DMS153 treated with DMSO at 0.1 percent for 48 hours (cell line): ENCODE results near the gene SRD5A1.
A peak's percentile ranks its signal among the peaks of the same experiment; 100 is the strongest.
"Not testable (repeated sequence)": the region's sequence is repeated elsewhere in the genome, so short reads cannot be mapped to it uniquely, and the experiment has no call there.

Source experiments
- DNase-seq: peaks from one replicate; lab custom pipeline; 2025; ENCODE audit not compliant: unreplicated experiment; lab: John Stamatoyannopoulos, UW

SRD5A1 gene

GRCh38 chr5:6642655-6643054, 9.4 kb downstream of the SRD5A1 start:
- no peak for DNase-seq

GRCh38 chr5:6644794-6645241, 11.6 kb downstream of the SRD5A1 start:
- DNase-seq, result no peak

- not testable (repeated sequence) for DNase-seq
Measured at GRCh38 chr5:6645571-6646362, 12.5 kb downstream of the SRD5A1 start.

GRCh38 chr5:6649186-6649585, 15.9 kb downstream of the SRD5A1 start:
- peak; percentile 73 for DNase-seq

GRCh38 chr5:6649681-6650080, 16.4 kb downstream of the SRD5A1 start:
- no peak for DNase-seq

GRCh38 chr5:6652025-6652424, 18.8 kb downstream of the SRD5A1 start:
- DNase-seq, result peak; percentile 88

- DNase-seq, result no peak
Measured at GRCh38 chr5:6655432-6655831, 22.2 kb downstream of the SRD5A1 start.

- DNase-seq, result no peak
Measured at GRCh38 chr5:6656680-6657079, 23.4 kb downstream of the SRD5A1 start.

GRCh38 chr5:6659941-6660684, 26.9 kb downstream of the SRD5A1 start:
- DNase-seq, result no peak

- no peak for DNase-seq
Measured at GRCh38 chr5:6660688-6661087, 27.4 kb downstream of the SRD5A1 start.

- no peak for DNase-seq
Measured at GRCh38 chr5:6666762-6667161, 33.5 kb downstream of the SRD5A1 start.

GRCh38 chr5:6667648-6668047, 34.4 kb downstream of the SRD5A1 start:
- DNase-seq, result no peak

GRCh38 chr5:6668717-6669116, 35.5 kb downstream of the SRD5A1 start:
- not testable (repeated sequence) for DNase-seq

- DNase-seq, result no peak
Measured at GRCh38 chr5:6673031-6673430, 39.8 kb downstream of the SRD5A1 start.

- no peak for DNase-seq
Measured at GRCh38 chr5:6673963-6674362, 40.7 kb downstream of the SRD5A1 start.

GRCh38 chr5:6674421-6674820, 41.2 kb downstream of the SRD5A1 start:
- DNase-seq, result peak; percentile 60

- DNase-seq, result no peak
Measured at GRCh38 chr5:6674886-6675285, 41.6 kb downstream of the SRD5A1 start.

- DNase-seq, result no peak
Measured at GRCh38 chr5:6675784-6676491, 42.7 kb downstream of the SRD5A1 start.

GRCh38 chr5:6676702-6677101, 43.5 kb downstream of the SRD5A1 start:
- DNase-seq, result no peak

- DNase-seq, result no peak
Measured at GRCh38 chr5:6678385-6678784, 45.1 kb downstream of the SRD5A1 start.

GRCh38 chr5:6680922-6681321, 47.7 kb downstream of the SRD5A1 start:
- DNase-seq, result no peak

- DNase-seq, result no peak
Measured at GRCh38 chr5:6681682-6682081, 48.4 kb downstream of the SRD5A1 start.
